Measurements from ENCODE around the gene ZNF75A. TPM values are rescaled to one million over a fixed set of nuclear protein-coding genes. Genes with fewer than 3 reads are reported as not detected.

Gene ZNF75A
- polyA plus RNA-seq, 2 of the 4 experiments (the other 2 are of a cell fraction): 16.6 to 27.3 TPM

DNA sequence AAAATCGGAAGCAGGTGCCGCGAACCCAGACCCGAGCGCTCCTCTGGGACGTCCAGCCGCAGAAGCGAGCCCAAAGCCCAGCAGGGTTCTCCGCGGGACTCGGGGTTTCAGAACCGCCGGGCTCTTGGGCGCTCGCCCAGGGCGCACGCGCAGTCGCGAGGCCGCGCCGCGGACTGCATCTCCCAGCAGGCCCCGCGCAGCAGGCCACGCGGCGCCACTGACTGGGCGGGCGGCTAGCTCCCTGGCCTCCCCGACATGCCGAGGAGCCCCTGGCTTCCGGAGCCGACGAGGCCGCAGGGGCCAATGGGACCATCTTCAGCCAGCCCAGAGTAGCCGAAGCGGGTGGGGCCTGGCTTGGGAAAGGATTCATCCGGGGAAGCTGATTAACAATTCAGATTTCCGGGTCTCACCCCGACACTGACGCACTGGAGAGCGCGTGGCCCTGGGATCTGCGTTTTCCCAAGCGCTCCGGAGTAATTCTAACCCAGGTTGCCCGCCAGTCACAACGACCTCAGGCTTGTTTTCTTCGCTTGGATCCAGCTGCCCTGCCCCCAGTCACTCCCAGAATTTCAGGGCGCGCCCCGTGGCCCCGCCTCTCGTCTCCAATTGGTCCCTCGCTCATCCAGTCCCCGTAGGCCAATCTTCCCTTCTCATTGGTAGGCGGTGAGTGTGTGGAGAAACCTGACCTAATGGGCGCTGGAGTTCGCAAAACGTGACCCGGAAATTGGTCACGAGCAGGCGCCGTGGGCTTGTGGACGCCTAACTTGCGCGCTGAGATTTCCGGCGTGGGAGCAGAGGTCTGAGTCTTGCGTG is 22.4 kb upstream of the ZNF75A start, which contains the start of gene ZNF263 (continued):
- TF ChIP-seq HES2 (IDR thresholded peaks at IDR 0.05) (no peak), RCOR1 (IDR thresholded peaks at IDR 0.05; ENCODE audit: low read depth, low read length) (no peak), POLR2AphosphoS2 (conservative IDR thresholded peaks at IDR 0.05; ENCODE audit: low read length) (no peak), MAZ (IDR thresholded peaks at IDR 0.05; ENCODE audit: borderline replicate concordance, low read depth, low read length) (no peak), NR3C1 (IDR thresholded peaks at IDR 0.05) (no peak), REST (IDR thresholded peaks at IDR 0.05) (no peak), CHD2 (IDR thresholded peaks at IDR 0.05; ENCODE audit: low read length, partially characterized antibody) (no peak), ZFP36 (IDR thresholded peaks at IDR 0.05; ENCODE audit: borderline replicate concordance, partially characterized antibody) (no peak), NFE2L2 (conservative IDR thresholded peaks at IDR 0.05; ENCODE audit: low read length) (no peak), SMC3 (IDR thresholded peaks at IDR 0.05) (no peak), PHF8 (IDR thresholded peaks at IDR 0.05; ENCODE audit: borderline replicate concordance, low read depth) (no peak), CHD4 (IDR thresholded peaks at IDR 0.05; ENCODE audit: borderline replicate concordance) (no peak), EP300 (IDR thresholded peaks at IDR 0.05) (no peak), EHMT2 (IDR thresholded peaks at IDR 0.05; ENCODE audit: low read depth) (no peak), HOXB5 (CRISPR knock-in tag; IDR thresholded peaks at IDR 0.05) (peak; percentile 47; the same call in 1 of the 2 replicates), E2F6 (IDR thresholded peaks at IDR 0.05; ENCODE audit: borderline replicate concordance, low read depth) (no peak; the same call in 1 of the 2 replicates), NPAS2 (CRISPR knock-in tag; IDR thresholded peaks at IDR 0.05; ENCODE audit: borderline replicate concordance) (peak; percentile 61), RARB (CRISPR knock-in tag; IDR thresholded peaks at IDR 0.05) (no peak), JUN (IDR thresholded peaks at IDR 0.05) (peak; percentile 87; a peak in 4 of 5 replicates), CEBPB (IDR thresholded peaks at IDR 0.05) (no peak), GATA3 (IDR thresholded peaks at IDR 0.05; ENCODE audit: borderline replicate concordance) (no peak), PBX3 (IDR thresholded peaks at IDR 0.05) (no peak), HEYL (CRISPR knock-in tag; IDR thresholded peaks at IDR 0.05) (no peak)

All from A549 (cell line).